Measurements from ENCODE around the gene SLC38A11. TPM values are rescaled to one million over a fixed set of nuclear protein-coding genes. Genes with fewer than 3 reads are reported as not detected.
"Not testable (repeated sequence)": the region's sequence is repeated elsewhere in the genome, so short reads cannot be mapped to it uniquely, and the experiment has no call there.

Gene SLC38A11
- total RNA-seq, 2 donors from 2014 or later, result 0.85 to 2.0 TPM

DNA sequence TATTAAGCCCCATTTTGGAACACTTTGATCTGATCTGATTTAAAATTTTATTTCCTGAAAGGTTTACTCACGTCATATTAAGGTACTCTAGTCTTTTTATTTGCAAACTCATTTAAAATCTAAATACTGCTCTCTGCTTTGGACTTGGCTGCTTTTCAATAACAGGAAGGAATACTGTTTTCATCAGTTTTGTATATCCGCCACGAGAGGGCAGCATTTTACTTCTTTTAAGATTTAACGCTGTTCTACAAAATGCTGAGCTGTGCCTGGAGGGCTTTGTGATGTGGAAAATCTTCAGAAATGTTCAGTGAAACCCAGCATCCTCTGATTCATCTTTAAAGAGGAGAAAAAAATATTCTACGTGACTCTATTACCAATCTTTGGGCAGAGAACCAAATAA lies 37.5 kb upstream of the SLC38A11 start:
- DNase-seq (ENCODE audit: low spot score), result no peak
- peak; percentile 52 for TF ChIP-seq CTCF (IDR thresholded peaks at IDR 0.05)
- ATAC-seq (ENCODE audit: insufficient number of reproducible peaks, low FRiP score, low read depth), result peak; percentile 65
- Histone ChIP-seq H3K27me3 (replicated peaks; ENCODE audit: insufficient read depth) (no peaks in the 10 kb centered on the region), H3K4me1 (ENCODE audit: control insufficient read depth in 1 of 2, low read depth in 2 of 2) (peaks cover 14 to 19% of the 10 kb centered on the region in 2 donors), H3K4me3 (no peak overlapping the region), H3K9me3 (no peaks in the 10 kb centered on the region), H3K27ac (peak overlapping the region; percentile 64 to 68), H3K36me3 (no peaks in the 10 kb centered on the region)

DNA sequence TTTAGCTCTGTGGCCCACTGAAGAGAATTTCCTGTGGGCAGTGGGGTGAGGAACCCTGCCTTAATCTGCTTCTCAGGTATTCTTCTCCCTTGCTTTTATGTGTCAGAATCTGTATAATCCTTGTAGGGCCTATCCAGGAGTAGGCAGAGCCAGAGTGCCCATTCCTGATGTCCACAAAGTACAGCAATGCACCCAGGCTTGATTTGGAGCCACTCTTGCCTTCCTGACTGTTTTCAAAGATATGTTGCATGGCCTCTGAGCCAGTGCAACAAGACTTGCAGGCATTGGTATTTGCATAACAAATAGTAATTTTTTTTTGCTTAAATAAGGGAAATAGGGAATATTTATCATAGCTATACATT lies 36.7 kb upstream of the SLC38A11 start:
- ATAC-seq (ENCODE audit: insufficient number of reproducible peaks, low FRiP score, low read depth); DNase-seq (ENCODE audit: low spot score); H3K36me3 ChIP-seq; H3K9me3 ChIP-seq; H3K27me3 ChIP-seq (replicated peaks; ENCODE audit: insufficient read depth); H3K4me3 ChIP-seq: not testable (repeated sequence)
- peaks cover 22% of the 10 kb centered on the region in 2 donors for H3K4me1 ChIP-seq (ENCODE audit: control insufficient read depth in 1 of 2, low read depth in 2 of 2)
- peak overlapping the region; percentile 64 to 68 for H3K27ac ChIP-seq

DNA sequence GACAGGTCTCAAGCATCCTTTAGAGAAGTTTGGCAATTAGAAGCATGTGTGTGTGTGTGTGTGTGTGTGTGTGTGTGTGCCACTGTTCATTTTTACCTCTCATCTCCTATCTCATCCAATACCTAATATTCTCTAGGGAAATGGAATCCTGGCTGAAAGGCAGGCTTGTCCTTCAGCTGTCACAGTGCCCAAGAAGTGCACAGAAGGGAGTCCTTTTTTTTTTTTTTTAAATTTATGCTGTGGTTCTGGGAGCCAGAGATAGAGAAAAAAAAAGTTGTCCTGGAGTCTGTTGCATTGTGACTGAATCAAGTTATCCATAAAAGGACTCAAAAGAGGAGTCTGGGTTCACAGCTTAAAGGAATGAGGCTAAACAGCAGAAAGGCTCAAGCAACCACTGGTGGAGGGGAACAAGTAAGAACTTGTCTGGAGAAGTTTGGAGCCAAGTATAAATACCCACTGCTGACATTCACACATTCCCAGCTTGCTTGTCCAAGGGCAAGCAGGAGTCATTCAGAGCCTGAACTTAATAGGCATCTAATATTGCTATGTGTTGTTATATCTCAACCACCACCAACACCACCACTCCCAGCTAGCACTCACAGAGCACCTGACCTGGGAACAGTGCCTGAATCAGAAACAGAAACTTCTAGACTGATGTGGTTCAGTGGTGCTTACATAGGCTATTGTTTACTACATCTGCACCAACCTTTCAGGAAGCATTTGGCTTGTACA lies 36.2 kb upstream of the SLC38A11 start:
- not testable (repeated sequence) for H3K9me3 ChIP-seq; H3K36me3 ChIP-seq; DNase-seq (ENCODE audit: low spot score); H3K4me3 ChIP-seq; H3K27me3 ChIP-seq (replicated peaks; ENCODE audit: insufficient read depth)
- peak; percentile 67 for ATAC-seq (ENCODE audit: insufficient number of reproducible peaks, low FRiP score, low read depth)
- Histone ChIP-seq H3K4me1 (ENCODE audit: control insufficient read depth in 1 of 2, low read depth in 2 of 2) (peaks cover 23 to 24% of the 10 kb centered on the region in 2 donors), H3K27ac (peak overlapping the region; percentile 64 to 68)

GRCh38 chr2:164990953-164991352 lies 35.6 kb upstream of the SLC38A11 start:
- ATAC-seq (ENCODE audit: insufficient number of reproducible peaks, low FRiP score, low read depth); DNase-seq (ENCODE audit: low spot score); H3K27me3 ChIP-seq (replicated peaks; ENCODE audit: insufficient read depth); H3K36me3 ChIP-seq; H3K9me3 ChIP-seq; H3K4me3 ChIP-seq: not testable (repeated sequence)
- H3K27ac ChIP-seq, result peak overlapping the region; percentile 64 to 68
- H3K4me1 ChIP-seq (ENCODE audit: control insufficient read depth in 1 of 2, low read depth in 2 of 2), result peaks cover 23 to 24% of the 10 kb centered on the region in 2 donors

DNA sequence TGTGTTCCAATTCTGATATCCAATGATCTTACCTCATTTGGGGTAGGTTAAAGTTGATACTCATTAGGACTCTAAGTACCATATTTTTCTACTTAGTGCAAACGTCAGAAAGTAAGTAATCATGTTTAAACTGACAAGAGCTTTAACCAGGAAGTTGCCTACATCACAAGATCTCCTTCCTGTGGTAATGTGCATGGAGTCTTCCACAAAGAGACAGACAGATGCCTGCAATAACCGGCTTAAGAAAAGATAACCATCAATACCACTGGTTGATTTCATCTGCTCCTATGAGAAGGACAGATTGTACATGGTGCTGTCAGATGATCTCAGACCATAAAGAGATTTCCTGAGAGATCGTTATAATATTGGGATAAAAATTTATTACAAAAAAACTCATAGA lies 33.5 kb upstream of the SLC38A11 start:
- not testable (repeated sequence) for H3K27me3 ChIP-seq (replicated peaks; ENCODE audit: insufficient read depth); H3K4me3 ChIP-seq; H3K9me3 ChIP-seq; DNase-seq (ENCODE audit: low spot score); ATAC-seq (ENCODE audit: insufficient number of reproducible peaks, low FRiP score, low read depth); H3K36me3 ChIP-seq
- H3K27ac ChIP-seq, result peak overlapping the region in 1 of 2 donors; percentile 64
- peaks cover 23 to 24% of the 10 kb centered on the region in 2 donors for H3K4me1 ChIP-seq (ENCODE audit: control insufficient read depth in 1 of 2, low read depth in 2 of 2)

GRCh38 chr2:164986027-164986426 lies 30.7 kb upstream of the SLC38A11 start:
- not testable (repeated sequence) for H3K27me3 ChIP-seq (replicated peaks; ENCODE audit: insufficient read depth); H3K36me3 ChIP-seq; H3K27ac ChIP-seq; H3K9me3 ChIP-seq; ATAC-seq (ENCODE audit: insufficient number of reproducible peaks, low FRiP score, low read depth); DNase-seq (ENCODE audit: low spot score); H3K4me3 ChIP-seq
- H3K4me1 ChIP-seq (ENCODE audit: control insufficient read depth in 1 of 2, low read depth in 2 of 2), result peaks cover 9 to 22% of the 10 kb centered on the region in 2 donors

DNA sequence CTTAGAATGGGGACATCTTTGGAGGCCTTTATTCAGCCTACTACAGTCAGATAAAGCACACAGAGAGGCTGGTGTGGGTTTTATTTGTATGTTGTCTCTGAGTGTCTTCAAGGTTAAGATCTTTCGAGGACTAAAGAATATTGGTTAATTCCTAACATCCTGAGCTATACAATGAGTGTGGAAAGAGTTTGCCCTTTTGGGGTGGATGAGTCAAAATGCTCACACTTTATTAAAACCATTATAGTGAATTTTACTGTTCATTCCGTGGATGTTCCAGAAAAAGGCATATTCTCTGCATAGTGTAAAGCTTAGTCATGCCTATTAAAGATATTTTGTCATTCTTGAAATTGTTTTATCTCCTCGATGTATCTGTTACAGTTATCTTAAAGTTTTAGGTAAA lies 29.1 kb upstream of the SLC38A11 start:
- H3K36me3 ChIP-seq, result no peaks in the 10 kb centered on the region
- no peaks in the 10 kb centered on the region for H3K27me3 ChIP-seq (replicated peaks; ENCODE audit: insufficient read depth)
- DNase-seq (ENCODE audit: low spot score) (no peak), ATAC-seq (ENCODE audit: insufficient number of reproducible peaks, low FRiP score, low read depth) (no peak)
- H3K27ac ChIP-seq, result no peak overlapping the region
- TF ChIP-seq CTCF (IDR thresholded peaks at IDR 0.05), result no peak
- H3K4me3 ChIP-seq, result no peak overlapping the region
- H3K4me1 ChIP-seq (ENCODE audit: control insufficient read depth in 1 of 2, low read depth in 2 of 2), result peaks cover 9 to 18% of the 10 kb centered on the region in 2 donors
- no peaks in the 10 kb centered on the region for H3K9me3 ChIP-seq

Data from thoracic aorta (tissue), 2 donors.